A549 (cell line): ENCODE measurements around the gene FAM199X. TPM values are rescaled to one million over a fixed set of nuclear protein-coding genes. Genes with fewer than 3 reads are reported as not detected.

Experiments used
- ATAC-seq, 2 experiments: fragments of 200-7000 bp in 1 of 2; fragments of >200 bp in 1 of 2; cut with Nextera tagmentation in 1 of 2; cut with Tn5 transposase in 1 of 2; 3 replicates each; pipeline versions ENCODE4 v1.8.0 to v1.9.1; 2018 to 2020; ENCODE audit warnings: mild to moderate bottlenecking in 1 of 2, moderate library complexity in 1 of 2
- CTCF ChIA-PET: fragments of 300-600 bp; sonication (Branson Sonifier 250); formaldehyde crosslinking; extraction: SDS; loops from one replicate; lab custom pipeline; 2021; ENCODE audit warnings: antibody characterized with exemption, inconsistent platforms; lab: Yijun Ruan, JAX
- POLR2A ChIA-PET: fragments of 350-600 bp; formaldehyde crosslinking; extraction: SDS; loops from one replicate; lab custom pipeline; 2021; ENCODE audit warnings: antibody characterized with exemption, inconsistent platforms; lab: Yijun Ruan, JAX
- DNase-seq, 2 experiments: peaks; one replicate each; pipeline versions ENCODE4 v3.0.0 to v3.0.0-alpha.2; 2011 to 2016; ENCODE audit warnings: low read depth in 1 of 2, low spot score in 1 of 2
- FAIRE-seq: peaks from 2 replicates; lab custom pipeline; 2011; peaks lifted over from hg19 to GRCh38; lab: Jason Lieb, UNC
- H3K27ac ChIP-seq, 2 experiments: fragments of >200 bp; sonication (Bioruptor Twin); formaldehyde crosslinking; 3 replicates each; pipeline ENCODE4 v1.5.1; 2016 to 2017
- H3K4me1 ChIP-seq: fragments of >200 bp; sonication (Bioruptor Twin); formaldehyde crosslinking; 3 replicates; pipeline ENCODE4 v1.6.1; 2016
- H3K4me2 ChIP-seq: fragments of >200 bp; sonication (Bioruptor Twin); formaldehyde crosslinking; 3 replicates; pipeline ENCODE4 v1.6.1; 2016
- H3K4me3 ChIP-seq: fragments of >200 bp; sonication (Bioruptor Twin); formaldehyde crosslinking; 3 replicates; pipeline ENCODE4 v1.5.1; 2016
- H3K9me3 ChIP-seq: fragments of >200 bp; sonication (Bioruptor Twin); formaldehyde crosslinking; 3 replicates; pipeline ENCODE4 v1.6.1; 2016
- BHLHE40 ChIP-seq: IDR thresholded peaks from 2 replicates; pipeline ENCODE4 v1.6.1; 2012; ENCODE audit warnings: low read depth, low read length, inconsistent platforms
- CBX8 ChIP-seq: fragments of 200-600 bp; sonication (generic); IDR thresholded peaks from 2 replicates; pipeline ENCODE4 v1.6.1; 2016
- CEBPB ChIP-seq, 2 experiments: fragments of >200 bp in 1 of 2; sonication (Bioruptor Twin) in 1 of 2; formaldehyde crosslinking in 1 of 2; IDR thresholded peaks; 2 replicates each; pipeline ENCODE4 v1.6.1; 2012 to 2016
- ESRRA ChIP-seq: fragments of 150-350 bp; IDR thresholded peaks from 2 replicates; pipeline ENCODE4 v1.6.1; 2014; ENCODE audit warnings: mild to moderate bottlenecking, low read length, borderline replicate concordance
- FOSB ChIP-seq: fragments of 250-450 bp; sonication (Bioruptor Pico); IDR thresholded peaks from 2 replicates; pipeline ENCODE4 v1.5.0; 2020; ENCODE audit warnings: mild to moderate bottlenecking, moderate library complexity
- HDAC2 ChIP-seq: fragments of 200-600 bp; sonication (generic); IDR thresholded peaks from 2 replicates; pipeline ENCODE4 v1.6.1; 2016
- HEYL ChIP-seq: fragments of 250-450 bp; sonication (Bioruptor Pico); IDR thresholded peaks from 2 replicates; pipeline ENCODE4 v1.8.0; 2021; ENCODE audit warnings: mild to moderate bottlenecking, moderate library complexity
- JUNB ChIP-seq: fragments of >200 bp; sonication (Bioruptor Twin); formaldehyde crosslinking; IDR thresholded peaks from 2 replicates; pipeline ENCODE4 v1.6.1; 2016
- KDM1A ChIP-seq: fragments of 200-600 bp; sonication (generic); IDR thresholded peaks from 2 replicates; pipeline ENCODE4 v1.6.1; 2016; ENCODE audit warnings: low read depth, mild to moderate bottlenecking
- NFE2L2 ChIP-seq: fragments of 150-350 bp; conservative IDR thresholded peaks from 2 replicates; pipeline ENCODE4 v1.6.1; 2014; ENCODE audit warnings: low read length
- RAD21 ChIP-seq, 2 experiments: fragments of >200 bp in 1 of 2; sonication (Bioruptor Twin) in 1 of 2; formaldehyde crosslinking in 1 of 2; IDR thresholded peaks in 1 of 2; conservative IDR thresholded peaks in 1 of 2; 2 replicates in 1 of 2; 3 replicates in 1 of 2; pipeline ENCODE4 v1.6.1; 2012 to 2018; ENCODE audit warnings: inconsistent platforms in 1 of 2
- RFX5 ChIP-seq: fragments of 450-650 bp; IDR thresholded peaks from 2 replicates; pipeline ENCODE4 v1.7.1; 2014; ENCODE audit warnings: antibody characterized with exemption, mild to moderate bottlenecking, moderate library complexity
- TFCP2L1 ChIP-seq: fragments of 250-450 bp; sonication (Bioruptor Pico); IDR thresholded peaks from 2 replicates; pipeline ENCODE4 v1.5.0; 2021; ENCODE audit warnings: mild to moderate bottlenecking
- WGBS: methylation state at CpG from one replicate; pipeline ENCODE4 v1.1.6; 2017; ENCODE audit errors: missing lambda C conversion rate; 5-methylcytosine and 5-hydroxymethylcytosine counted together
- polyA plus RNA-seq, 4 experiments: library from polyadenylated mRNA; depleted of rRNA in 3 of 4; stranded (reverse); fragments of >200 nt; fragmentation: RNase III in 1 of 4; extraction: RNeasy Plus Mini Kit Qiagen cat#74134 plus additional on column Dnase treatment in 1 of 4; gene quantifications; 2 replicates in 3 of 4; 3 replicates in 1 of 4; pipeline ENCODE4 v1.2.3, GENCODE V29; 2011 to 2017
- TF ChIP-seq, protein P1 (sequence below): fragments of >200 bp; sonication (Bioruptor Twin); formaldehyde crosslinking; IDR thresholded peaks from 3 replicates; pipeline ENCODE4 v1.5.1; 2016
- TF ChIP-seq, protein P2 (sequence below): IDR thresholded peaks from 2 replicates; pipeline ENCODE4 v1.6.1; 2012
- TF ChIP-seq, protein P3 (sequence below): fragments of 450-650 bp; IDR thresholded peaks from 2 replicates; pipeline ENCODE4 v1.6.1; 2014; ENCODE audit warnings: antibody characterized with exemption
- TF ChIP-seq, protein P4 (sequence below): fragments of 250-450 bp; sonication (Bioruptor Pico); IDR thresholded peaks from 2 replicates; pipeline ENCODE4 v1.5.0; 2020; ENCODE audit warnings: low read depth, mild to moderate bottlenecking, moderate library complexity
- TF ChIP-seq, protein P5 (sequence below): fragments of 200-600 bp; sonication (generic); IDR thresholded peaks from 2 replicates; pipeline ENCODE4 v1.6.1; 2016; ENCODE audit warnings: antibody characterized with exemption, mild to moderate bottlenecking, moderate library complexity
- TF ChIP-seq, protein P6 (sequence below): fragments of >200 bp; sonication (Bioruptor Twin); formaldehyde crosslinking; IDR thresholded peaks from 2 replicates; pipeline ENCODE4 v1.6.1; 2016

The FAM199X gene
- polyA plus RNA-seq, 2 of the 4 experiments (the other 2 are of a cell fraction) = 20.1 to 26.4 TPM

DNA sequence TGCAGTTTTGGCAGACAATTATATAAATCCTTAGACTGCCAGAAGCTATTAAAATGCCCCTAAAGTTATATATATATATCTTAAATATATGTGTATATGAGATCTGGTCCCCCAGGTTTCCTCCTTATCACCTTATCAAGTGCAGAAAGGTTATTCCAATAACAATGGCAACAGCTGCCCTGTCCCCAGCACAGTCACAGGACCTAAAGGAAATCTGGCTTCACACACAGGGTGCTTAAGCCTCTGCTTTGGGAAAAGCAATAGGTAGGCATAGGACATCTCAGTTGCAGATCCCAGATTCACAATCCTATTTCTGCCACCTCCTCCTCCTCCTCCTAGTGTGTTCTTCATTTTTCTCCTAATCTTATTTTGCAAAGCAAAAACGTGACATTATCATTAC lies 15.2 kb upstream of the FAM199X start:
- DNase-seq = no peak
- 33% methylated on average over 1 of the region's 1 CpG for WGBS
- TF ChIP-seq HDAC2 (no peak), HEYL (CRISPR knock-in tag) (no peak), BHLHE40 (no peak), TFCP2L1 (CRISPR knock-in tag) (no peak), RAD21 (conservative IDR thresholded peaks at IDR 0.05 in 1 of 2, IDR thresholded peaks at IDR 0.05 in 1 of 2) (no peak), JUNB (no peak), CEBPB (IDR thresholded peaks at IDR 0.05) (no peak), CBX8 (no peak), FOSB (CRISPR knock-in tag) (no peak), ESRRA (no peak), KDM1A (no peak), RFX5 (no peak), NFE2L2 (no peak)
- TF ChIP-seq, protein P1, sequence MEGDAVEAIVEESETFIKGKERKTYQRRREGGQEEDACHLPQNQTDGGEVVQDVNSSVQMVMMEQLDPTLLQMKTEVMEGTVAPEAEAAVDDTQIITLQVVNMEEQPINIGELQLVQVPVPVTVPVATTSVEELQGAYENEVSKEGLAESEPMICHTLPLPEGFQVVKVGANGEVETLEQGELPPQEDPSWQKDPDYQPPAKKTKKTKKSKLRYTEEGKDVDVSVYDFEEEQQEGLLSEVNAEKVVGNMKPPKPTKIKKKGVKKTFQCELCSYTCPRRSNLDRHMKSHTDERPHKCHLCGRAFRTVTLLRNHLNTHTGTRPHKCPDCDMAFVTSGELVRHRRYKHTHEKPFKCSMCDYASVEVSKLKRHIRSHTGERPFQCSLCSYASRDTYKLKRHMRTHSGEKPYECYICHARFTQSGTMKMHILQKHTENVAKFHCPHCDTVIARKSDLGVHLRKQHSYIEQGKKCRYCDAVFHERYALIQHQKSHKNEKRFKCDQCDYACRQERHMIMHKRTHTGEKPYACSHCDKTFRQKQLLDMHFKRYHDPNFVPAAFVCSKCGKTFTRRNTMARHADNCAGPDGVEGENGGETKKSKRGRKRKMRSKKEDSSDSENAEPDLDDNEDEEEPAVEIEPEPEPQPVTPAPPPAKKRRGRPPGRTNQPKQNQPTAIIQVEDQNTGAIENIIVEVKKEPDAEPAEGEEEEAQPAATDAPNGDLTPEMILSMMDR = no peak
- TF ChIP-seq, protein P2, sequence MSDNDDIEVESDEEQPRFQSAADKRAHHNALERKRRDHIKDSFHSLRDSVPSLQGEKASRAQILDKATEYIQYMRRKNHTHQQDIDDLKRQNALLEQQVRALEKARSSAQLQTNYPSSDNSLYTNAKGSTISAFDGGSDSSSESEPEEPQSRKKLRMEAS = no peak
- TF ChIP-seq, protein P3, sequence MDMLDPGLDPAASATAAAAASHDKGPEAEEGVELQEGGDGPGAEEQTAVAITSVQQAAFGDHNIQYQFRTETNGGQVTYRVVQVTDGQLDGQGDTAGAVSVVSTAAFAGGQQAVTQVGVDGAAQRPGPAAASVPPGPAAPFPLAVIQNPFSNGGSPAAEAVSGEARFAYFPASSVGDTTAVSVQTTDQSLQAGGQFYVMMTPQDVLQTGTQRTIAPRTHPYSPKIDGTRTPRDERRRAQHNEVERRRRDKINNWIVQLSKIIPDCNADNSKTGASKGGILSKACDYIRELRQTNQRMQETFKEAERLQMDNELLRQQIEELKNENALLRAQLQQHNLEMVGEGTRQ = no peak
- TF ChIP-seq, protein P4, sequence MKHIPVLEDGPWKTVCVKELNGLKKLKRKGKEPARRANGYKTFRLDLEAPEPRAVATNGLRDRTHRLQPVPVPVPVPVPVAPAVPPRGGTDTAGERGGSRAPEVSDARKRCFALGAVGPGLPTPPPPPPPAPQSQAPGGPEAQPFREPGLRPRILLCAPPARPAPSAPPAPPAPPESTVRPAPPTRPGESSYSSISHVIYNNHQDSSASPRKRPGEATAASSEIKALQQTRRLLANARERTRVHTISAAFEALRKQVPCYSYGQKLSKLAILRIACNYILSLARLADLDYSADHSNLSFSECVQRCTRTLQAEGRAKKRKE = no peak
- TF ChIP-seq, protein P5, sequence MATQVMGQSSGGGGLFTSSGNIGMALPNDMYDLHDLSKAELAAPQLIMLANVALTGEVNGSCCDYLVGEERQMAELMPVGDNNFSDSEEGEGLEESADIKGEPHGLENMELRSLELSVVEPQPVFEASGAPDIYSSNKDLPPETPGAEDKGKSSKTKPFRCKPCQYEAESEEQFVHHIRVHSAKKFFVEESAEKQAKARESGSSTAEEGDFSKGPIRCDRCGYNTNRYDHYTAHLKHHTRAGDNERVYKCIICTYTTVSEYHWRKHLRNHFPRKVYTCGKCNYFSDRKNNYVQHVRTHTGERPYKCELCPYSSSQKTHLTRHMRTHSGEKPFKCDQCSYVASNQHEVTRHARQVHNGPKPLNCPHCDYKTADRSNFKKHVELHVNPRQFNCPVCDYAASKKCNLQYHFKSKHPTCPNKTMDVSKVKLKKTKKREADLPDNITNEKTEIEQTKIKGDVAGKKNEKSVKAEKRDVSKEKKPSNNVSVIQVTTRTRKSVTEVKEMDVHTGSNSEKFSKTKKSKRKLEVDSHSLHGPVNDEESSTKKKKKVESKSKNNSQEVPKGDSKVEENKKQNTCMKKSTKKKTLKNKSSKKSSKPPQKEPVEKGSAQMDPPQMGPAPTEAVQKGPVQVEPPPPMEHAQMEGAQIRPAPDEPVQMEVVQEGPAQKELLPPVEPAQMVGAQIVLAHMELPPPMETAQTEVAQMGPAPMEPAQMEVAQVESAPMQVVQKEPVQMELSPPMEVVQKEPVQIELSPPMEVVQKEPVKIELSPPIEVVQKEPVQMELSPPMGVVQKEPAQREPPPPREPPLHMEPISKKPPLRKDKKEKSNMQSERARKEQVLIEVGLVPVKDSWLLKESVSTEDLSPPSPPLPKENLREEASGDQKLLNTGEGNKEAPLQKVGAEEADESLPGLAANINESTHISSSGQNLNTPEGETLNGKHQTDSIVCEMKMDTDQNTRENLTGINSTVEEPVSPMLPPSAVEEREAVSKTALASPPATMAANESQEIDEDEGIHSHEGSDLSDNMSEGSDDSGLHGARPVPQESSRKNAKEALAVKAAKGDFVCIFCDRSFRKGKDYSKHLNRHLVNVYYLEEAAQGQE = no peak
- TF ChIP-seq, protein P6, sequence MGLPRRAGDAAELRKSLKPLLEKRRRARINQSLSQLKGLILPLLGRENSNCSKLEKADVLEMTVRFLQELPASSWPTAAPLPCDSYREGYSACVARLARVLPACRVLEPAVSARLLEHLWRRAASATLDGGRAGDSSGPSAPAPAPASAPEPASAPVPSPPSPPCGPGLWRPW = no peak
- TF ChIP-seq, all 56 proteins: peak for 0
- ATAC-seq (no peak), FAIRE-seq (no peak)
- Histone ChIP-seq H3K9me3 (no peaks in the 10 kb centered on the region), H3K4me1 (peaks cover 6% of the 10 kb centered on the region; the same call in 1 of the 3 replicates), H3K27ac (no peak overlapping the region), H3K4me2 (no peak overlapping the region), H3K4me3 (no peak overlapping the region)
- CTCF ChIA-PET = interaction anchor here (1.7 kb wide), 1 partner anchor 15 kb away, joined by 5 read pairs; no protein-coding TSS in a partner anchor
- POLR2A ChIA-PET = no interaction called here
